HUES48 (cell line): ENCODE data around the gene NTNG1.

ENCODE experiments used
- H3K27ac ChIP-seq: one replicate; pipeline ENCODE4 v1.7.0; 2013; ENCODE audit warnings: low read depth, low read length, inconsistent platforms
- H3K27me3 ChIP-seq: 2 replicates; pipeline ENCODE4 v1.6.1; 2013; ENCODE audit warnings: mild to moderate bottlenecking, low read length; ENCODE audit not compliant: control insufficient read depth, insufficient read depth
- H3K36me3 ChIP-seq: 2 replicates; pipeline ENCODE4 v1.6.1; 2013; ENCODE audit warnings: low read length; ENCODE audit not compliant: control insufficient read depth, insufficient read depth
- H3K4me1 ChIP-seq: 2 replicates; pipeline ENCODE4 v1.6.1; 2013; ENCODE audit warnings: mild to moderate bottlenecking, low read length; ENCODE audit not compliant: control insufficient read depth, insufficient read depth
- H3K4me3 ChIP-seq: 2 replicates; pipeline ENCODE4 v1.5.1; 2013; ENCODE audit warnings: mild to moderate bottlenecking, low read depth, low read length
- H3K9ac ChIP-seq: 2 replicates; pipeline ENCODE4 v1.6.1; 2013; ENCODE audit warnings: mild to moderate bottlenecking, low read depth, low read length, moderate library complexity
- H3K9me3 ChIP-seq: 2 replicates; pipeline ENCODE4 v1.6.1; 2013; ENCODE audit warnings: low read length; ENCODE audit not compliant: control insufficient read depth, insufficient read depth

NTNG1 gene

GRCh38 chr1:107494061-107494460 lies 353.2 kb downstream of the NTNG1 start:
- Histone ChIP-seq H3K9me3 (no peaks in the 10 kb centered on the region), H3K36me3 (no peaks in the 10 kb centered on the region), H3K27ac (no peak overlapping the region), H3K9ac (no peak overlapping the region), H3K4me1 (no peaks in the 10 kb centered on the region), H3K27me3 (no peaks in the 10 kb centered on the region), H3K4me3 (no peak overlapping the region)

- Histone ChIP-seq H3K4me1 (no peaks in the 10 kb centered on the region), H3K9me3 (no peaks in the 10 kb centered on the region), H3K4me3 (no peak overlapping the region), H3K27ac (no peak overlapping the region), H3K27me3 (no peaks in the 10 kb centered on the region), H3K9ac (no peak overlapping the region), H3K36me3 (no peaks in the 10 kb centered on the region)
These were observed 355.2 kb downstream of the NTNG1 start for GRCh38 chr1:107496002-107496401.

GRCh38 chr1:107499139-107499744 lies 358.4 kb downstream of the NTNG1 start:
- Histone ChIP-seq H3K9ac (no peak overlapping the region), H3K27ac (no peak overlapping the region), H3K4me3 (no peak overlapping the region), H3K27me3 (no peaks in the 10 kb centered on the region), H3K4me1 (no peaks in the 10 kb centered on the region), H3K9me3 (no peaks in the 10 kb centered on the region), H3K36me3 (no peaks in the 10 kb centered on the region)

GRCh38 chr1:107501081-107501605 lies 360.3 kb downstream of the NTNG1 start:
- Histone ChIP-seq H3K4me1 (no peaks in the 10 kb centered on the region), H3K9me3 (no peaks in the 10 kb centered on the region), H3K36me3 (no peaks in the 10 kb centered on the region), H3K9ac (no peak overlapping the region), H3K27me3 (no peaks in the 10 kb centered on the region), H3K27ac (no peak overlapping the region), H3K4me3 (no peak overlapping the region)

GRCh38 chr1:107510347-107510746 lies 369.5 kb downstream of the NTNG1 start:
- no peak overlapping the region for H3K4me3 ChIP-seq
- H3K9me3 ChIP-seq: peaks cover 15% of the 10 kb centered on the region
- no peak overlapping the region for H3K9ac ChIP-seq
- H3K27ac ChIP-seq: no peak overlapping the region
- H3K27me3 ChIP-seq: no peaks in the 10 kb centered on the region
- no peaks in the 10 kb centered on the region for H3K36me3 ChIP-seq
- no peaks in the 10 kb centered on the region for H3K4me1 ChIP-seq

GRCh38 chr1:107512836-107513235 lies 372.0 kb downstream of the NTNG1 start:
- Histone ChIP-seq H3K4me3 (no peak overlapping the region), H3K27me3 (no peaks in the 10 kb centered on the region), H3K36me3 (no peaks in the 10 kb centered on the region), H3K9ac (no peak overlapping the region), H3K4me1 (no peaks in the 10 kb centered on the region), H3K27ac (no peak overlapping the region), H3K9me3 (peaks cover 15% of the 10 kb centered on the region)

- Histone ChIP-seq H3K9me3 (peaks cover 15% of the 10 kb centered on the region), H3K27ac (no peak overlapping the region), H3K36me3 (no peaks in the 10 kb centered on the region)
These were observed 374.0 kb downstream of the NTNG1 start for GRCh38 chr1:107514841-107515240.

GRCh38 chr1:107515702-107516101 lies 374.9 kb downstream of the NTNG1 start:
- Histone ChIP-seq H3K36me3 (no peaks in the 10 kb centered on the region), H3K9ac (no peak overlapping the region), H3K4me1 (no peaks in the 10 kb centered on the region), H3K9me3 (peaks cover 6% of the 10 kb centered on the region; the same call in 1 of the 2 replicates), H3K27ac (no peak overlapping the region), H3K27me3 (no peaks in the 10 kb centered on the region), H3K4me3 (no peak overlapping the region)

More at GRCh38 chr1:107514841-107515240, 374.0 kb downstream of the NTNG1 start:
- no peaks in the 10 kb centered on the region for H3K27me3 ChIP-seq
- H3K9ac ChIP-seq: no peak overlapping the region
- H3K4me3 ChIP-seq: no peak overlapping the region
- no peaks in the 10 kb centered on the region for H3K4me1 ChIP-seq

GRCh38 chr1:107523061-107523460 lies 382.2 kb downstream of the NTNG1 start:
- no peaks in the 10 kb centered on the region for H3K9me3 ChIP-seq
- no peaks in the 10 kb centered on the region for H3K36me3 ChIP-seq
- no peak overlapping the region for H3K9ac ChIP-seq
- H3K4me3 ChIP-seq: no peak overlapping the region
- no peak overlapping the region for H3K27ac ChIP-seq
- peaks cover 21% of the 10 kb centered on the region for H3K4me1 ChIP-seq
- no peaks in the 10 kb centered on the region for H3K27me3 ChIP-seq

GRCh38 chr1:107523736-107524135 lies 382.9 kb downstream of the NTNG1 start:
- Histone ChIP-seq H3K9me3 (no peaks in the 10 kb centered on the region), H3K9ac (no peak overlapping the region), H3K4me1 (peaks cover 21% of the 10 kb centered on the region), H3K4me3 (no peak overlapping the region), H3K36me3 (no peaks in the 10 kb centered on the region), H3K27ac (no peak overlapping the region), H3K27me3 (no peaks in the 10 kb centered on the region)

GRCh38 chr1:107524301-107524700 lies 383.5 kb downstream of the NTNG1 start:
- Histone ChIP-seq H3K4me1 (peaks cover 22% of the 10 kb centered on the region), H3K9ac (no peak overlapping the region), H3K27me3 (no peaks in the 10 kb centered on the region), H3K36me3 (no peaks in the 10 kb centered on the region), H3K4me3 (no peak overlapping the region), H3K9me3 (no peaks in the 10 kb centered on the region), H3K27ac (no peak overlapping the region)
